ENCODE measurements around the gene UBR2.
"Not testable (repeated sequence)": the region's sequence is repeated elsewhere in the genome, so short reads cannot be mapped to it uniquely, and the experiment has no call there.

The UBR2 gene

GRCh38 chr6:42704937-42705374, 141.1 kb downstream of the UBR2 start:
- in situ Hi-C loops (cut with HindIII; ENCODE audit: low pct_ligation_motif_present, low pct_unique_long_range_greater_than_20kb, low sequenced_read_pairs): no loop called here
- no peak for DNase-seq

- in situ Hi-C loops (cut with HindIII; ENCODE audit: low pct_ligation_motif_present, low pct_unique_long_range_greater_than_20kb, low sequenced_read_pairs): no loop called here
- no peak for DNase-seq
Measured at GRCh38 chr6:42707595-42707994, 143.8 kb downstream of the UBR2 start.

- no peak for DNase-seq
- in situ Hi-C loops (cut with HindIII; ENCODE audit: low pct_ligation_motif_present, low pct_unique_long_range_greater_than_20kb, low sequenced_read_pairs): no loop called here
Measured at GRCh38 chr6:42708096-42708495, 144.3 kb downstream of the UBR2 start.

- no peak for DNase-seq
- in situ Hi-C loops (cut with HindIII; ENCODE audit: low pct_ligation_motif_present, low pct_unique_long_range_greater_than_20kb, low sequenced_read_pairs): no loop called here
Measured at GRCh38 chr6:42709871-42710270, 146.0 kb downstream of the UBR2 start.

GRCh38 chr6:42710316-42710715, 146.5 kb downstream of the UBR2 start:
- in situ Hi-C loops (cut with HindIII; ENCODE audit: low pct_ligation_motif_present, low pct_unique_long_range_greater_than_20kb, low sequenced_read_pairs): no loop called here
- no peak for DNase-seq

GRCh38 chr6:42711930-42712329, 148.1 kb downstream of the UBR2 start:
- in situ Hi-C loops (cut with HindIII; ENCODE audit: low pct_ligation_motif_present, low pct_unique_long_range_greater_than_20kb, low sequenced_read_pairs): no loop called here
- DNase-seq: no peak

- no peak for DNase-seq
Measured at GRCh38 chr6:42714098-42714761, 150.4 kb downstream of the UBR2 start.

GRCh38 chr6:42715871-42716270, 152.0 kb downstream of the UBR2 start:
- in situ Hi-C loops (cut with HindIII; ENCODE audit: low pct_ligation_motif_present, low pct_unique_long_range_greater_than_20kb, low sequenced_read_pairs): no loop called here

More at GRCh38 chr6:42714098-42714761, 150.4 kb downstream of the UBR2 start:
- in situ Hi-C loops (cut with HindIII; ENCODE audit: low pct_ligation_motif_present, low pct_unique_long_range_greater_than_20kb, low sequenced_read_pairs): no loop called here

GRCh38 chr6:42720739-42721138, 156.9 kb downstream of the UBR2 start:
- in situ Hi-C loops (cut with HindIII; ENCODE audit: low pct_ligation_motif_present, low pct_unique_long_range_greater_than_20kb, low sequenced_read_pairs): no loop called here
- DNase-seq: peak; percentile 13

More at GRCh38 chr6:42715871-42716270, 152.0 kb downstream of the UBR2 start:
- DNase-seq: no peak

- DNase-seq: no peak
- in situ Hi-C loops (cut with HindIII; ENCODE audit: low pct_ligation_motif_present, low pct_unique_long_range_greater_than_20kb, low sequenced_read_pairs): no loop called here
Measured at GRCh38 chr6:42722497-42722896, 158.7 kb downstream of the UBR2 start, which contains the start of gene PRPH2. TSS of gene PRPH2 (minus strand) at chr6:42722597. CDS start at chr6:42722334, 263 bp downstream.

- in situ Hi-C loops (cut with HindIII; ENCODE audit: low pct_ligation_motif_present, low pct_unique_long_range_greater_than_20kb, low sequenced_read_pairs): no loop called here
Measured at GRCh38 chr6:42724825-42725224, 161.0 kb downstream of the UBR2 start.

GRCh38 chr6:42726026-42726425, 162.2 kb downstream of the UBR2 start:
- in situ Hi-C loops (cut with HindIII; ENCODE audit: low pct_ligation_motif_present, low pct_unique_long_range_greater_than_20kb, low sequenced_read_pairs): no loop called here
- DNase-seq: no peak

More at GRCh38 chr6:42724825-42725224, 161.0 kb downstream of the UBR2 start:
- no peak for DNase-seq

GRCh38 chr6:42726485-42727086, 162.8 kb downstream of the UBR2 start:
- in situ Hi-C loops (cut with HindIII; ENCODE audit: low pct_ligation_motif_present, low pct_unique_long_range_greater_than_20kb, low sequenced_read_pairs): no loop called here
- DNase-seq: peak; percentile 68

- in situ Hi-C loops (cut with HindIII; ENCODE audit: low pct_ligation_motif_present, low pct_unique_long_range_greater_than_20kb, low sequenced_read_pairs): no loop called here
- no peak for DNase-seq
Measured at GRCh38 chr6:42727087-42727611, 163.3 kb downstream of the UBR2 start.

- in situ Hi-C loops (cut with HindIII; ENCODE audit: low pct_ligation_motif_present, low pct_unique_long_range_greater_than_20kb, low sequenced_read_pairs): no loop called here
- no peak for DNase-seq
Measured at GRCh38 chr6:42727627-42728026, 163.8 kb downstream of the UBR2 start.

- DNase-seq: no peak
- in situ Hi-C loops (cut with HindIII; ENCODE audit: low pct_ligation_motif_present, low pct_unique_long_range_greater_than_20kb, low sequenced_read_pairs): no loop called here
Measured at GRCh38 chr6:42729731-42730130, 165.9 kb downstream of the UBR2 start.

- DNase-seq: peak; percentile 81
- in situ Hi-C loops (cut with HindIII; ENCODE audit: low pct_ligation_motif_present, low pct_unique_long_range_greater_than_20kb, low sequenced_read_pairs): not testable (repeated sequence)
Measured at GRCh38 chr6:42733867-42734481, 170.1 kb downstream of the UBR2 start.

GRCh38 chr6:42735976-42736375, 172.1 kb downstream of the UBR2 start:
- in situ Hi-C loops (cut with HindIII; ENCODE audit: low pct_ligation_motif_present, low pct_unique_long_range_greater_than_20kb, low sequenced_read_pairs): no loop called here
- DNase-seq: peak; percentile 83

- in situ Hi-C loops (cut with HindIII; ENCODE audit: low pct_ligation_motif_present, low pct_unique_long_range_greater_than_20kb, low sequenced_read_pairs): no loop called here
- no peak for DNase-seq
Measured at GRCh38 chr6:42740725-42741124, 176.9 kb downstream of the UBR2 start.

Measured in ACHN (cell line).